ENCODE data around the gene DNMT1.
A peak's percentile ranks its signal among the peaks of the same experiment; 100 is the strongest.

DNMT1 gene

GRCh38 chr19:10112895-10113591, 81.7 kb downstream of the DNMT1 start:
- DNase-seq: no peak

- DNase-seq: no peak
Observed at GRCh38 chr19:10112037-10112761, 82.6 kb downstream of the DNMT1 start.

- no peak for DNase-seq
Observed at GRCh38 chr19:10111405-10111811, 83.3 kb downstream of the DNMT1 start, which contains the start of gene P2RY11. Gene P2RY11 (plus strand): TSS chr19:10111693. CDS start chr19:10111722, 29 bp downstream.

GRCh38 chr19:10110972-10111317, 83.8 kb downstream of the DNMT1 start:
- no peak for DNase-seq

GRCh38 chr19:10110076-10110971, 84.4 kb downstream of the DNMT1 start:
- DNase-seq: no peak

GRCh38 chr19:10109528-10109927, 85.2 kb downstream of the DNMT1 start:
- no peak for DNase-seq

- DNase-seq: no peak
Observed at GRCh38 chr19:10107817-10108367, 86.9 kb downstream of the DNMT1 start.

- no peak for DNase-seq
Observed at GRCh38 chr19:10107254-10107653, 87.5 kb downstream of the DNMT1 start.

GRCh38 chr19:10106100-10106936, 88.4 kb downstream of the DNMT1 start, which contains the start of gene PPAN:
Gene PPAN (plus strand): TSS chr19:10106362. CDS start chr19:10106395, 33 bp downstream.
- peak; percentile 99 for DNase-seq

GRCh38 chr19:10105509-10106099, 89.1 kb downstream of the DNMT1 start:
- DNase-seq: no peak

GRCh38 chr19:10104665-10105508, 89.9 kb downstream of the DNMT1 start:
- no peak for DNase-seq

- DNase-seq: no peak
Observed at GRCh38 chr19:10104130-10104513, 90.6 kb downstream of the DNMT1 start.

GRCh38 chr19:10102787-10103236, 91.9 kb downstream of the DNMT1 start:
- DNase-seq: no peak

- DNase-seq: no peak
Observed at GRCh38 chr19:10100163-10100785, 94.5 kb downstream of the DNMT1 start.

- no peak for DNase-seq
Observed at GRCh38 chr19:10096615-10096963, 98.2 kb downstream of the DNMT1 start.

GRCh38 chr19:10095948-10096614, 98.7 kb downstream of the DNMT1 start:
- peak; percentile 82 for DNase-seq

- no peak for DNase-seq
Observed at GRCh38 chr19:10095622-10095947, 99.2 kb downstream of the DNMT1 start.

GRCh38 chr19:10093295-10094186, 101.2 kb downstream of the DNMT1 start:
- DNase-seq: no peak

All from NCI-H1436 (cell line).